IPS-18c (cell line): ENCODE measurements around the gene GLI3.

ENCODE experiments used
- H3K4me3 ChIP-seq: 2 replicates; pipeline ENCODE4 v1.7.0; 2013; ENCODE audit warnings: low read depth, mild to moderate bottlenecking, low read length, moderate library complexity; ENCODE audit not compliant: insufficient read depth
- H3K9me3 ChIP-seq: one replicate; pipeline ENCODE4 v1.6.1; 2013; ENCODE audit warnings: mild to moderate bottlenecking, low read length, moderate library complexity; ENCODE audit not compliant: control insufficient read depth, insufficient read depth

GLI3 gene

GRCh38 chr7:41971640-41972187 lies 265.3 kb downstream of the GLI3 start:
- no peak overlapping the region for H3K4me3 ChIP-seq
- H3K9me3 ChIP-seq: no peaks in the 10 kb centered on the region

DNA sequence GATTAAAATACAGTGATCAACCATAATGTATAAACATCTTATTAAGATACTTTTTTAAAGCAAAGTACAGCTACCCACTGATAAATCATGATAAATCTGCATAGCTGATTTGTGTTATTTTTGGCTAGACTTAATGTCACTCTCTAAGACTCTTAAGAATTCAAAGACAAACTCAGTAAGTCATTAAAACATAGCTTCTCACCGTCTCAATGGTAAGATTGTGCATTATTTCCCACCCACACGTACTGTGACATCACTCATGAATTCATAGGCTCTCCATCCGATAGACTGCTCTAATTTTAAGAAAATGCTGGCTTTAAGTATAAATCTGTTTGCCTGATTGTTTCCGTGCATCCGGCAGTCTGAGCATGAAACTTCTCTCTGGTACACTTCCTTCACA lies 266.1 kb downstream of the GLI3 start:
- Histone ChIP-seq H3K9me3 (no peaks in the 10 kb centered on the region), H3K4me3 (no peak overlapping the region)

DNA sequence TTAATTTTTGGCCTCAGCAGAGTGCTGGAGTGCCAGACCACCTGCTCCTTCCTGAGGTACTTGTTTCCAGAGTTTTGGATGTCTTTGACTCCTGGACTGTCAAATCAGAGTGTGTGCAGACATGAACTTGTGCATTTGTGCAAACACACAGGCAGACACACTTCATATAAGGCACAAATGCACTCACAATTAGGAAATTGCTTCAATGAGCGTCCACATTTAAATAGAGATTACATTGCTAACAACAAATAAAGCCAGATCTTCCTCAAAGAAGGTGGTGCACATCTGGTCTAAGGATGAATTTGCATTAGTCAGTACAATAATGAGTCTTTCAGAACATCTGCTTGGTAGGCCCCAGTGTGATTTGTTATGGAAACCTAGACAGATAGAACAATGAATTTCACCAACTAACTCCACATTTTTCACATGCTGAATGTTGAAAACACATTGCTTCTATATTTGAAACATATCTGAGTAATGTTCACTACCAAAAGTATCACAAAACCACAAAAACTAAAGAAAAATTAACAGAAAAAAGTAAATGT lies 267.4 kb downstream of the GLI3 start:
- Histone ChIP-seq H3K9me3 (no peaks in the 10 kb centered on the region), H3K4me3 (no peak overlapping the region)

- no peak overlapping the region for H3K4me3 ChIP-seq
- H3K9me3 ChIP-seq: no peaks in the 10 kb centered on the region
These were observed 269.9 kb downstream of the GLI3 start for GRCh38 chr7:41967156-41967555.

- H3K9me3 ChIP-seq: no peaks in the 10 kb centered on the region
- no peak overlapping the region for H3K4me3 ChIP-seq
These were observed 271.0 kb downstream of the GLI3 start for GRCh38 chr7:41965951-41966505.

DNA sequence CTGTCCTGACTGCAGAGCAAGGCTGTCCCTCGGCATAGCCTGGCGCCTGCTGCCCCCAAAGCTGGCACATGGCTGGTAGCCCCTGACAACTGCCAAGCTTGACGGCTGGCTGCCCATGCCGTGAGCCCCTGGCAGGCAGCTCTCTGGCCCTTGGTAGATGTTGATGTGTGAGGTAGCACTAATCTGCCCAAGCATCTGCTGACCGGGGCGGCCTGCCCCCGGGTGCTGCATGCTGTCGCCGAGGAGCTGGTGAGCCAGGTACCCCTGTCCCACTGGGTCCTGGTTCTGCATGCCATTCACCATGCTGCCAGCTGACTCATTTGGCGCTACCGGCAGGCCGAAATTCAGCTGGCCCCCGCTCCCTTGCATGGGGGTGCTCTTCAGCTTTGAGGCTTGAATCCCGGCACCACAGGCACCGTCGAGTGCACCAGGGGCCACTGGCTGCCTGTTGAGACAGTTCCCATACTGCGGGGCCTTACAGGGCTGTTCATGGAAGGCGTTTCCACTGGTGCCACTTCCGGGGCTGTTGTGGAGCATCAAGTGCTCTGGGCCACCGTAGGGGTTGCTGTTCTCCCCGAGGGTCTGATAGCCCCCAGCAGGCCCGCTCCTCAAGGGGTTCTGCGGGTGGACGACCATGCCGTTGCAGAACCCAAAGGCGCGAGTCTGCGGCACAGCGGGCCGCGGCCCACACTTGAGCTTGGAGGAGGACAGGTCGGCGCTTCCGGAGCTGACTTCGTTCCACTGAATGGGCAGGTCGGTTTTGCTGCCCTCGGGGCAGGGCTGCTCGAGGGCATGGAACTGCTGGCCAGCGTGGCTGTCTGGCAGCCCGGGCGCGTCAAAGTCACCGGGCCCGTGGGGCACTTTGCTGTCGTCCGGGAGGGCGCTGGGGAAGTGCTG lies 271.9 kb downstream of the GLI3 start:
- Histone ChIP-seq H3K4me3 (no peak overlapping the region), H3K9me3 (no peaks in the 10 kb centered on the region)

DNA sequence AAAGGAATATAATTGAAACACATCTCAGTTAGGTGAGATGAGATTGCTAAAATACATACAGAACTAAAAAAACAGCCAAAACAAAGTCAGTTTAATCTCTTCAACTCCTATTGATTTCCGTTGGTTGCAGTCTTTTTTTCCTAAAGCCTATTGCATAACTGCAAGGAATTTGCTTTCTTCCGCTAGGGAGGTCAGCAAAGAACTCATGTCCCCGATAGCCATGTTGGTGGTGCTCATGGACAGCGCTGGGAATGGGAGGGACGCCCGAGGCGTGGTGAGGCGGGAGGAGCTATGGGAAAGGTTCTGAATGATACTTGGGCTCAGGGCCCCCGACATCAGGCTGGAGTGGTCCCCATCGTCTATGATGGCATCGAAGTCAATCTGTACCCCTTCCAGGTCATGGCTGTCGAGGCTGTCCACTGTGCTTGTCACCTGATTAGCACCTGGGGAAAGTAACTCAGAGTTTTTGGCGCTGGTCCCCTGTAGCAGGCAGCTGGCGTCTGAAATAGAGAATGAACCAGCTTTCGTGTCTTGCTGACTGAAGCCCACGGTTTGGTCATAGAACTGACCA lies 272.7 kb downstream of the GLI3 start:
- H3K4me3 ChIP-seq: no peak overlapping the region
- H3K9me3 ChIP-seq: no peaks in the 10 kb centered on the region

DNA sequence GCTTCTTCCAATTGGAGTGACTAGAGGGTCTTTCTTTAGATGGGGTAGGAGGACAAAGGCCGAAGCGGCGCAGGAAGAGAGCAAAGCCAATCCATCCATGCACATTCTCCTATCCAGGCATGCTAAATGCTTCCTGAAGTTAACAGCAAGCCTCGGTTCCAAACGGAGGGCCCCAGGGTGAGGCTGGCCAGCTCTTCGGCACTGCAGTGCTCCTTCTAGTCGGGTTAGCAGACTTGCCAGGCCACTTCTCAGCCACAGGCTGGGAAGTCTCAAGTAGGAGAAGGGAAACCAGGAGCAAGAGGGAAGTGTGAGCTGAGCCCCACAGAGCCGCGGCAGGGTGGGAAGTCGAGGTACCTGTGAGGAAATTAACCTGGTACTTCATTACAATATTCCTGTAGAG lies 280.3 kb downstream of the GLI3 start:
- Histone ChIP-seq H3K4me3 (no peak overlapping the region), H3K9me3 (no peaks in the 10 kb centered on the region)

DNA sequence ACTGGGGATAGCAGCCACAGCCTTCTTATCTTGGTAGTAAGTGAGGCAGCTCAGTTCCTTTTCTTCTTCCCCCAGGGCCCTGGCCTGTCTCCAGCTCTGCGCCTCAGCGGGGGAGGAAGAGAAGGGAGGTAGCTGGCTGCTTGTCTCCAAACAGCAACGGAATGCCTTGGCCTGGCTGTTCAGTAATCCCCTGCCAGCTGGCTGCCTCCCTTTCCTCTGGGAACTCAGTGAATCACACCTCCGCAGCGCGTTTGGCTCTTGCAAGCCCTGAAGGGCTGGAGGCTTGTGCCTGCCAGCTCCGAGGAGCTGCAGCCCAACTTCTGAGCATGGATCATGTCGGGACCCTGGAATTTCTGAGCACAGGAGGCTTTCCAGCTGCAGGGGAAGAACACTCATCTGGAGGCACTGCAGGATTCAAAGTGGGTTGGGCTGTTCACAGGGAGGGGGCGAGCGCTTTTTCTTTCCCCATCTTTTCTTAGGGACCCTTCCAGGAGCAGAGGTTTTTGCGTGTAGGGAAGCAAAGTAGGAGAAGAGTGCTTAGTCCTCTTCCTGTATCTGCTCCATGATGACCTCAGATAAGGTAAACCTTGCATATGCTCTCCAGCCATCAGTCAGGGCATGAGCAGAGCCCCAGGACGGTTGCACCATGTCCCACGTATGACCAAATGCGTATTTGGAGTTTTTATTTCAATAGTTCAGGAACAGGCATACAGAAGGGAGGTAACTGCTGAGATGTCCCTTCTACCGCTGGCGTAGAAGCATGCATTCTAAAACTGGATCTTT lies 280.9 kb downstream of the GLI3 start:
- no peaks in the 10 kb centered on the region for H3K9me3 ChIP-seq
- no peak overlapping the region for H3K4me3 ChIP-seq

- H3K9me3 ChIP-seq: no peaks in the 10 kb centered on the region
- no peak overlapping the region for H3K4me3 ChIP-seq
These were observed 281.6 kb downstream of the GLI3 start for GRCh38 chr7:41955451-41955850.

DNA sequence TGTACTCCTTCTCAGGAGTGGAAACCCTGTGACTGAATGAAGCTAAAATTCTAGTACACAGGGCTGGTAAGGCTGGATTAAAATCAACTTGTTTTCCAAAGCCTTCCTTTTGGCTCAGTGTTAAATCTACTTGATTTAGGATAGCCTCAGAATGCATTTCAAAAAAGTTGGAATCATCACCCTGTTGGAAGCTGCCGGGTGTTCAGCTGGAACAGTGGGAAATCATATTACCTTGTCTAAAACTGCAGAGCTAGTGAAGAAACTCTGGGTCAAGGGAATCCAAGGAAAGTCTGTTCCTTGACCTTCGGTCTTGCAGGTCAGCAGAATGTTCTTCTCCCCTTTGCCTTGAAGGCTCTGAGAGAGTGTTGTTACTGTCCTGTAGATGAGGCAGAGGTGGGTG lies 282.0 kb downstream of the GLI3 start:
- Histone ChIP-seq H3K9me3 (no peaks in the 10 kb centered on the region), H3K4me3 (no peak overlapping the region)

DNA sequence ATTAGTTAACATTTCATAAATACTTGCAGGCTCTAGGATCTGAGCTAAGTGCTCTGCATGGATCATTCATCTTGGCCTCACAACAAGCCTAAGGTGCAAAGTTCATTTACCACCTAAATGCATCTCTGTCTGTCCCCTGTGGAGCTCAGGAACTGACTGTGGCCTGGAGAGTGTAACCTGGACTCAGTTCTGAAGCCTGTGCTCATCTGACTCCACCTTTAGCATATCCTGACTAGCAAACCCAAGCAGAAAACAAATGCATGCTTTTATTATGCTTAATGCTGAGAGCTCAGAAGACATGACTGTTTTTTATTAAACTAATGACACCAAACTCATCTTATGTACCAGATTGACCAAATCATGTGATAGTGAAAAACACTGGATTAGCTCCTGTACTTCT lies 288.5 kb downstream of the GLI3 start:
- Histone ChIP-seq H3K9me3 (no peaks in the 10 kb centered on the region), H3K4me3 (no peak overlapping the region)

DNA sequence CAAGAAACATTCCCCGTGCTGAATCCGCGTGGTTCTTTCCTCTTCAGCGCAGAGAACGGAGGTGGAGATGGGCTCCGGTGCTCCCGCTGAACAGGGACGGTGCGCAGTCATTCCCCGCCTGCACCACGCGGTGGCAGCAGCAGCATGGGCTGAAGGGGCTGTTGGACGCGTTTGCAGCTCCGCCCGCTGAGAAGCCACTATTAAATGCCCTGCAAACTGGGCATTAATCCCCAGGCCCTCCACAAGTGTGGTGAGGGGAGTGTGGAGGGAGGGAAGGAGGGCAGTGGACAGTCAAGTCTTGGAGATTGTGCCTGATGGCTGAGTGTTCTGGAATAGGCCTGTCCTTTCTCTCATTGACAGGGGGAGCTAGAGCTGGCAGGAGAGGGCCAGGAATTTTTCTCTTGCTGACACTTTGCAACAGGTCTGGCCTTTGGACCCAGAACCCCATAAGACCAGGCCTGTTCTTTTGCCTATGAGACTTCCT lies 293.9 kb downstream of the GLI3 start:
- Histone ChIP-seq H3K9me3 (no peaks in the 10 kb centered on the region), H3K4me3 (no peak overlapping the region)

- Histone ChIP-seq H3K4me3 (no peak overlapping the region), H3K9me3 (no peaks in the 10 kb centered on the region)
These were observed 294.4 kb downstream of the GLI3 start for GRCh38 chr7:41942468-41943093.

- Histone ChIP-seq H3K4me3 (no peak overlapping the region), H3K9me3 (no peaks in the 10 kb centered on the region)
These were observed 296.2 kb downstream of the GLI3 start for GRCh38 chr7:41940760-41941343.

- Histone ChIP-seq H3K4me3 (no peak overlapping the region), H3K9me3 (no peaks in the 10 kb centered on the region)
These were observed 298.6 kb downstream of the GLI3 start for GRCh38 chr7:41938371-41938770.
